KMS-11 (cell line): ENCODE measurements around the gene FRAS1.

ENCODE experiments used
- H2AFZ ChIP-seq: fragments of 200-600 bp; sonication (generic); 2 replicates; pipeline ENCODE4 v1.6.1; 2016; ENCODE audit warnings: antibody characterized with exemption, mixed run types, low read depth
- H3K27ac ChIP-seq: fragments of 200-600 bp; sonication (generic); 2 replicates; pipeline ENCODE4 v1.6.1; 2016; ENCODE audit warnings: mild to moderate bottlenecking, mixed run types
- H3K27me3 ChIP-seq: fragments of 200-600 bp; sonication (generic); 2 replicates; pipeline ENCODE4 v1.6.1; 2017; ENCODE audit warnings: mild to moderate bottlenecking, low read depth, mixed run types, moderate library complexity; ENCODE audit not compliant: insufficient read depth
- H3K36me3 ChIP-seq: fragments of 200-600 bp; sonication (generic); 2 replicates; pipeline ENCODE4 v1.6.1; 2017; ENCODE audit warnings: mild to moderate bottlenecking, mixed run types; ENCODE audit not compliant: insufficient read depth
- H3K4me1 ChIP-seq: fragments of 200-600 bp; sonication (generic); 2 replicates; pipeline ENCODE4 v1.6.1; 2016; ENCODE audit warnings: mild to moderate bottlenecking, low read depth, mixed run types; ENCODE audit not compliant: poor library complexity, severe bottlenecking
- H3K4me2 ChIP-seq: fragments of 200-600 bp; sonication (generic); 2 replicates; pipeline ENCODE4 v1.7.0; 2016; ENCODE audit warnings: mild to moderate bottlenecking, mixed run types
- H3K4me3 ChIP-seq: fragments of 200-600 bp; sonication (generic); IDR thresholded peaks from 2 replicates; pipeline ENCODE4 v1.6.1; 2017; ENCODE audit warnings: low read depth, low read length, mixed read lengths; ENCODE audit not compliant: insufficient read depth
- H3K79me2 ChIP-seq: fragments of 200-600 bp; sonication (generic); 2 replicates; pipeline ENCODE4 v1.6.1; 2016; ENCODE audit warnings: low read depth, mixed run types; ENCODE audit not compliant: insufficient read depth
- H3K9ac ChIP-seq: fragments of 200-600 bp; sonication (generic); 2 replicates; pipeline ENCODE4 v1.6.1; 2016; ENCODE audit warnings: mild to moderate bottlenecking, mixed run types
- H4K20me1 ChIP-seq: fragments of 200-600 bp; sonication (generic); 2 replicates; pipeline ENCODE4 v1.6.1; 2016; ENCODE audit warnings: mild to moderate bottlenecking, mixed run types; ENCODE audit not compliant: insufficient read depth
- CTCF ChIP-seq: fragments of 200-600 bp; sonication (generic); conservative IDR thresholded peaks from 2 replicates; pipeline ENCODE4 v1.6.1; 2017; ENCODE audit warnings: low read depth, mild to moderate bottlenecking, antibody characterized with exemption, low read length, moderate library complexity, mixed read lengths

FRAS1 gene

GRCh38 chr4:78190068-78190467 lies 132.9 kb downstream of the FRAS1 start:
- Histone ChIP-seq H2AFZ (no peak overlapping the region), H3K4me3 (no peak overlapping the region), H3K4me2 (no peak overlapping the region), H3K27ac (no peak overlapping the region), H3K27me3 (no peaks in the 10 kb centered on the region), H3K4me1 (no peaks in the 10 kb centered on the region), H3K36me3 (no peaks in the 10 kb centered on the region), H3K9ac (no peak overlapping the region), H4K20me1 (no peaks in the 10 kb centered on the region), H3K79me2 (no peaks in the 10 kb centered on the region)
- no peak for TF ChIP-seq CTCF

GRCh38 chr4:78190595-78190994 lies 133.5 kb downstream of the FRAS1 start:
- TF ChIP-seq CTCF: no peak
- Histone ChIP-seq H3K79me2 (no peaks in the 10 kb centered on the region), H3K27ac (no peak overlapping the region)

GRCh38 chr4:78197947-78198346 lies 140.8 kb downstream of the FRAS1 start:
- no peak for TF ChIP-seq CTCF
- no peaks in the 10 kb centered on the region for H3K4me1 ChIP-seq
- H3K9ac ChIP-seq: no peak overlapping the region
- H3K36me3 ChIP-seq: no peaks in the 10 kb centered on the region
- H3K27me3 ChIP-seq: no peaks in the 10 kb centered on the region
- H4K20me1 ChIP-seq: no peaks in the 10 kb centered on the region
- no peak overlapping the region for H3K4me2 ChIP-seq
- no peak overlapping the region for H2AFZ ChIP-seq
- H3K27ac ChIP-seq: no peak overlapping the region
- no peak overlapping the region for H3K4me3 ChIP-seq
- H3K79me2 ChIP-seq: no peaks in the 10 kb centered on the region

More at GRCh38 chr4:78190595-78190994, 133.5 kb downstream of the FRAS1 start:
- Histone ChIP-seq H3K9ac (no peak overlapping the region), H3K4me1 (no peaks in the 10 kb centered on the region), H3K4me3 (no peak overlapping the region), H3K27me3 (no peaks in the 10 kb centered on the region), H3K4me2 (no peak overlapping the region), H3K36me3 (no peaks in the 10 kb centered on the region), H4K20me1 (no peaks in the 10 kb centered on the region), H2AFZ (no peak overlapping the region)

GRCh38 chr4:78199984-78200383 lies 142.9 kb downstream of the FRAS1 start:
- H3K27me3 ChIP-seq: no peaks in the 10 kb centered on the region
- H2AFZ ChIP-seq: no peak overlapping the region
- no peak overlapping the region for H3K4me2 ChIP-seq
- no peaks in the 10 kb centered on the region for H3K79me2 ChIP-seq
- no peaks in the 10 kb centered on the region for H3K4me1 ChIP-seq
- no peak overlapping the region for H3K27ac ChIP-seq
- no peaks in the 10 kb centered on the region for H4K20me1 ChIP-seq
- H3K4me3 ChIP-seq: no peak overlapping the region
- no peaks in the 10 kb centered on the region for H3K36me3 ChIP-seq
- H3K9ac ChIP-seq: no peak overlapping the region
- TF ChIP-seq CTCF: no peak

- H3K79me2 ChIP-seq: no peaks in the 10 kb centered on the region
- no peak overlapping the region for H3K4me3 ChIP-seq
- H3K9ac ChIP-seq: no peak overlapping the region
- H3K4me2 ChIP-seq: no peak overlapping the region
- H2AFZ ChIP-seq: no peak overlapping the region
- H3K4me1 ChIP-seq: no peaks in the 10 kb centered on the region
- no peak for TF ChIP-seq CTCF
- H3K27ac ChIP-seq: no peak overlapping the region
- H3K36me3 ChIP-seq: no peaks in the 10 kb centered on the region
- H3K27me3 ChIP-seq: no peaks in the 10 kb centered on the region
- no peaks in the 10 kb centered on the region for H4K20me1 ChIP-seq
Observed at GRCh38 chr4:78200949-78201348, 143.8 kb downstream of the FRAS1 start.
